Measurements from ENCODE around the gene ESAM.

- TF ChIP-seq EZH2 (optimal IDR thresholded peaks at IDR 0.05; ENCODE audit: low read depth, low read length) = no peak
- TF ChIP-seq CTCF (IDR thresholded peaks at IDR 0.05; ENCODE audit: low read length) = no peak
These were observed 12.2 kb downstream of the ESAM start for GRCh38 chr11:124749912-124750311.

Data from MM.1S (cell line).